GM19240 (cell line): ENCODE measurements around the gene PLCZ1.
"Not testable (repeated sequence)": the region's sequence is repeated elsewhere in the genome, so short reads cannot be mapped to it uniquely, and the experiment has no call there.

Source experiments
- DNase-seq: peaks from one replicate; pipeline ENCODE4 v3.0.0; 2011; ENCODE audit warnings: low spot score; ENCODE audit not compliant: insufficient read length

The PLCZ1 gene, protein sequence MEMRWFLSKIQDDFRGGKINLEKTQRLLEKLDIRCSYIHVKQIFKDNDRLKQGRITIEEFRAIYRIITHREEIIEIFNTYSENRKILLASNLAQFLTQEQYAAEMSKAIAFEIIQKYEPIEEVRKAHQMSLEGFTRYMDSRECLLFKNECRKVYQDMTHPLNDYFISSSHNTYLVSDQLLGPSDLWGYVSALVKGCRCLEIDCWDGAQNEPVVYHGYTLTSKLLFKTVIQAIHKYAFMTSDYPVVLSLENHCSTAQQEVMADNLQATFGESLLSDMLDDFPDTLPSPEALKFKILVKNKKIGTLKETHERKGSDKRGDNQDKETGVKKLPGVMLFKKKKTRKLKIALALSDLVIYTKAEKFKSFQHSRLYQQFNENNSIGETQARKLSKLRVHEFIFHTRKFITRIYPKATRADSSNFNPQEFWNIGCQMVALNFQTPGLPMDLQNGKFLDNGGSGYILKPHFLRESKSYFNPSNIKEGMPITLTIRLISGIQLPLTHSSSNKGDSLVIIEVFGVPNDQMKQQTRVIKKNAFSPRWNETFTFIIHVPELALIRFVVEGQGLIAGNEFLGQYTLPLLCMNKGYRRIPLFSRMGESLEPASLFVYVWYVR

GRCh38 chr12:18737819-18738218 lies at the start of gene PLCZ1, which contains the start of gene CAPZA3:
PLCZ1 (minus strand) TSS chr12:18738012; CDS start chr12:18737371, 641 bp downstream.
CAPZA3 (plus strand) TSS chr12:18738119; CDS start chr12:18738269, 150 bp downstream.
- no peak for DNase-seq

- DNase-seq, result not testable (repeated sequence)
Measured at GRCh38 chr12:18785465-18785864, 47.7 kb upstream of the PLCZ1 start.

DNA sequence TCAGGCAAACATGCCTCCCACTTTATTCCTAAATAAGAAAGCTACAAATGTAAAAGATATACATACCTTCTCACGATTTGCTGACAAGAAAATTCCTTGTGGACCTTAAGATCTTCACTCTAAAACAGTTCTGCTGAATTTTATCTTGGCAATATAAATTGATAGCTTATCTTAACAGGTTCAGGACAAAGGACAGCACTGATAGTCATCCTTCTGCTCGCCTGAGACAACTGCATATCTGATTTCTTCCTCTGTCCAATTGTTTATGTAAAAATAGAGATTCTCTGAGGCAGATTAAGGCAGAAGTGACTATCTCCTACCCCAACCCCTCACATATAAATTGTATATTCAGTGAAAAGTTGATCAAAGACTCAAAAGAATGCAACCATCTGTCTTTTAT lies 45.0 kb upstream of the PLCZ1 start:
- DNase-seq, result no peak

DNA sequence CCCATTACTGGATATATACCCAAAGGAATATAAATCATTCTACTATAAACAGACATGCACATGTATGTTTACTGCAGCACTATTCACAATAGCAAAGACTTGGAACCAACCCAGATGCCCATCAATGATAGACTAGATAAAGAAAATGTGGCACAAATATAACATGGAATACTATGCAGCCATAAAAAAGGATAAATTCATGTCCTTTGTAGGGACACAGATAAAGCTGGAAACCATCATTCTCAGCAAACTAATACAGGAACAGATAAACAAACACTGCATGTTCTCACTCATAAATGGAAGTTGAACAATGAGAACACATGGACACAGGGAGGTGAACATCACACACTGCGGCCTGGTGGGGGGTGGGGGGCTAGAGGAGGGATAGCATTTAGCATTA lies 28.7 kb upstream of the PLCZ1 start:
- DNase-seq, result not testable (repeated sequence)

DNA sequence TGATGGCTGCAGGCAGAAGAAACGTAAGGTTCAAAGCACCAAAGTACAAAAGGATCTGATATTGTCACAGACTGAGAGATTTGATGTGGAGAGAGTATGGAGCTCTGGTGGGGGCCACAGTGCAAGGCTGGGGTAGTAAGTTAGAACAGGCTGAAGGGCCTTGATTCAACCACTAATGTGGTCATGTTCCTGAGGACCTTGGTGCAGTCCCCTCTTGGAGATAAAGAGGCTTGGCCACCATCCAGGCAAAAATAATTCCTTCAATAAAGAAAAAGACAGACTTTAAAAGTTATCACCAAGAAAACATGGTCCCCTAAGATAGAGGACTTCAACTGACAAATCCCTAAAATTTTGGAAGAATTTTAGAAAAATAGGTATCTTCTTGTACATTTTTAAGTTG lies 17.5 kb upstream of the PLCZ1 start:
- no peak for DNase-seq

DNA sequence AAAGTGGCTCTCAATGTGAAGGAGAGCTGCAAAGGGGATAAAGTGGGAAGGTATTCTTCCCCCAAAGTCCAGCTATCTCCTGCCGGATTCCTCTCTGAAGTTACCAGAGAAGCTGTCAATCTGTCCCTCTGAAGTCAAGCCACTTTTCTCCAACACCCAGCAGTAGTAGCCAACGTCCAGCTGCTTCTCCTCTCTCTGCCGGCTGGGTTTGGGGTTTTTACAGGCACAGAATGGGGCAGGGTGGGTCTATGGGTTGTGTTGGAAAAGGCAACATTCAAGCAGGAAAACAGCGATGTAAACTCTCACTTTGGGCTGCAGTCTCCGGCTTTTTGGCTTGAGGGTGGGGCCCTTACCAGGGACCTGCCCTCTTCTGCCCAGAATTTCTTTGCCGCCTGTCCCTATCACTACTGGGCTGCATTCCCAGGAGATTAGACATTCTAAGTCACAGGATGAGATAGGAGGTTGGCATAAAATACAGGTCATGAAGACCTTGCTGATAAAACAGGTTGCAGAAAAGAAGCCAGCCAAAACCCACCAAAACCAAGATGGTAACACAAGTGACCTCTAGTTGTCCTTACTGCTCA lies 16.4 kb upstream of the PLCZ1 start:
- no peak for DNase-seq

- no peak for DNase-seq
Measured at GRCh38 chr12:18753481-18754123, 15.8 kb upstream of the PLCZ1 start.

GRCh38 chr12:18752947-18753346 lies 15.1 kb upstream of the PLCZ1 start:
- DNase-seq, result no peak

DNA sequence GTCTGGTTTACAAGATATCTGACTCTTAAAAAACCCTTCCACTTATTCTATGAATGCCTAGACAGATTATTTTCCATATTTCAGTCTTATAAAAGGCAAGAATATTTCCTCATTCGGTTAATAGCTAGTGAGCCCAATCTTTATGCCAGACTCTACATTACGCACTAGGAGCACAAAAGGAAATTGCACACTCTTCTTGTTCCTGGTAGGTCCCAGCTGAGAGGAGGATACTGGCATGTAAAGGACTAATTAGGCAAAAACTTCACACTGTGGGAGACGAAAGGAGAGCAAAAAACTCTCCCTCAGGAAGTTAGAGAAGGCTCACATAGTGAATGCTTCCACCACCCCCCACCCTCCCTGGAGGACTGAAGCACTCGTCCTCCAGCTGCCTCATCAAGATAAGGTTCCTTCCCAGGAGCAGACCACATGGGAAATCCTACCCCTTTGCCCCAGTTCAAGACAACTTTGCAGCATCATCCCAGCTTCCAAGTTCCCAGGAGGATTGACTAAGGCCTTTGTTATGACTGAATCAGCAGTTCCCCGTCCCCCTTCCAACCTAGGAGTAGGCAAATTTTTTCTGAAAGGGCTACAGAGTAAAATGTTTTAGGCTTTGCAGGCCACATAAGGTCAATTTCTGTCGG lies 14.6 kb upstream of the PLCZ1 start:
- DNase-seq, result no peak

- DNase-seq, result no peak
Measured at GRCh38 chr12:18751866-18752265, 14.1 kb upstream of the PLCZ1 start.

- DNase-seq, result no peak
Measured at GRCh38 chr12:18750085-18750484, 12.3 kb upstream of the PLCZ1 start.

- no peak for DNase-seq
Measured at GRCh38 chr12:18749386-18749957, 11.7 kb upstream of the PLCZ1 start.

- DNase-seq, result no peak
Measured at GRCh38 chr12:18747895-18748294, 10.1 kb upstream of the PLCZ1 start.

DNA sequence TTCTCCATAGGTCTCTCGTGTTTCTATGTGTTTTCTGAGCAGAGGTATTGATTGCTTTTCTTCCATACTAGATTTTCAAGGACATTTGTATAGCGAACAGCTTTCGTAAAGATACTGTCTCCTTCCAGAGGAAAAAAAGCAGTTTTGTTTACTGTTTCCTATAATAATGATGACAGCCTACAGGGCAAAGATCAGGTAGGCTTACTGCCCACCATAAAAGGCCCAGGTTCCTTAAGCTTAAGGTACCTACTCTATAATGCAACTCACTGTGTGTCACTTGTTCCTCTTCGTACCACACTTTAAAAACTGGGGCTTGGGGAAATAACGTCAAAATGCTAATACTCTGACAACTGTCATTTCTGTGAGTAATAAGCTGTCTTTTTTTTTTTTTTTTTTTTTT lies 6.7 kb downstream of the PLCZ1 start:
- no peak for DNase-seq

DNA sequence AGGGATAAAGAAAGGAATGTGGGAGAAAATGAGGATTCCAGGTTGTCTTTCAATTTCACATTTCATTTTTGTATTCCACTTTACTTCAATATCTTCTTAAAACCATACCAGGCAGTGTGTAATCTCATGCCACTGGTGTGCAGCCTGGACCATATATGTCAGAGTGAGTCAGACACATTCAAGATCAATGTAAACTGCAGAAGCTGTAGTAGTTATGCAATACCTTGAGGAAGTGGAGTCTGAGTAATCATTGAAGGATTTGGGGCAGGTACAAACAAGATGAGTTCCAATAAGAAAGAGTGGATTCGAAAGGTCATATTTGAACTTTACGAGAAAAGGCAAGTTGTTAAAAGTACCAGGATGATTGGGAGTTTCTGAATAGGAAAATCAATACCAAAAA lies 14.1 kb downstream of the PLCZ1 start:
- DNase-seq, result no peak

GRCh38 chr12:18721452-18721851 lies 16.4 kb downstream of the PLCZ1 start:
- DNase-seq, result no peak

DNA sequence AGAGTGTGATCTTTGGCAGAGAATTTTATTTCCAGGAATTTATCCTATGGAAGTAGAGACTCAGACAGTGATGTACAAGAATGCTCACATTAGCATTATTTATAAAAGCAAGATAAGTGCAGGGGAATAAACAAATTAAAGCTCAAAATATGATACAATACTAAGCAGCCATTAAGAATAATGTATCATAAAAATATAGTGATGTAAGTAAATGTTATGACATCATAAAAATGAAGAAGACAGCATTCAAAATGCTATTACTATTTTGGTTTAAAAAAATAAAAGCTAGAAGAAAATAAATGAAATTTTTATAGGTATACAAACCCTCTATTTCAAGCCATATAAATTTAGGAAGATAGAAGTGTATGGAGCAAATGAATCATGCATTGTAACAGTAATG lies 17.1 kb downstream of the PLCZ1 start:
- no peak for DNase-seq

- DNase-seq, result no peak
Measured at GRCh38 chr12:18719922-18720510, 17.8 kb downstream of the PLCZ1 start.

GRCh38 chr12:18718462-18718861 lies 19.4 kb downstream of the PLCZ1 start:
- DNase-seq, result no peak

DNA sequence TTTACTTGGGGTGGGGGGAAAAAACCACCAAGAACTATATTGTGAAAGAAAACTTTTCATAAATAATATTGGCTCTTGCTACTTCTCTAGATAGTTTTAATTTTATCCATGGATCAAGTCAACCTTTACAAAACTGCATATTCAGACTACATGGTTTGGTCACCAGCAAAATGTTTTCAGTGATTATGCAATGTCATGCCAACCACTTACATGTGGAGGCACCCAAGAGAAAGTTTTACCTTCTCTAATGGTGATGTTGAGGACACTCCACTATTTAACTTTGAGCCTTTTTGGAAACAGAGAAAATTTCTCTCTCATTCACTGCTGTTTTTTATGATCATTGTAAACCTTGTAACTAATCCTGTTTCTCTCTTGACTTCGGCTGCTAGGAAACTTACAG lies 21.6 kb downstream of the PLCZ1 start:
- no peak for DNase-seq

DNA sequence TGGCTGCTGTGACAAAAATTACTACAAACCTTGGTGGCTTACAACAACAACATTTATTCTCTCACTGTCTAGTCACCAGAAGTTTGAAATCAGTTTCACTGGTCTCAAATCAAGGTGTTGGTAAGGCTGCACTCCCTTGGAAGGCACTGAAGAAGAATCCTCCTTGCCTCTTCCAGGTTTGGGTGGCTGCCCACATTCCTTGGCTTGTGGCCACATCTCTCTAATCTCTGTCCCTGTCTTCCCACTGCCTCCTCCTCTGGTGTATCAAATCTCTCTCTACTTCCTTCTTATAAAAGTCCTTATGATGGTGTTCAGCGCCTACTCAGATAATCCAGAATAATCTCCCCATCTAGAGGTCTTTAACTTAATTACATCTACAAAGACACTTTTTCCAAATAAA lies 31.0 kb downstream of the PLCZ1 start:
- no peak for DNase-seq
